NCI-H2171 treated with DMSO at 0.1 percent for 48 hours (cell line): Measurements from ENCODE around the gene TK2.
"Not testable (repeated sequence)": the region's sequence is repeated elsewhere in the genome, so short reads cannot be mapped to it uniquely, and the experiment has no call there.

Experiments used
- DNase-seq: peaks from one replicate; lab custom pipeline; 2025; lab: John Stamatoyannopoulos, UW

TK2 gene

GRCh38 chr16:66468321-66468965, 81.5 kb downstream of the TK2 start:
- DNase-seq: no peak

GRCh38 chr16:66467611-66468010, 82.3 kb downstream of the TK2 start:
- no peak for DNase-seq

- DNase-seq: not testable (repeated sequence)
These were observed 83.3 kb downstream of the TK2 start for GRCh38 chr16:66466636-66467035.

- not testable (repeated sequence) for DNase-seq
These were observed 84.0 kb downstream of the TK2 start for GRCh38 chr16:66465946-66466345.

GRCh38 chr16:66462912-66463311, 87.0 kb downstream of the TK2 start:
- DNase-seq: no peak

- DNase-seq: no peak
These were observed 89.2 kb downstream of the TK2 start for GRCh38 chr16:66460703-66461102.

GRCh38 chr16:66459878-66460277, 90.0 kb downstream of the TK2 start:
- peak; percentile 34 for DNase-seq

GRCh38 chr16:66458853-66459252, 91.1 kb downstream of the TK2 start:
- no peak for DNase-seq

- DNase-seq: no peak
These were observed 91.6 kb downstream of the TK2 start for GRCh38 chr16:66458292-66458691.
